GM19468 (cell line): Measurements from ENCODE around the gene LGR5.

ENCODE experiments used
- ATAC-seq: cut with Tn5 transposase; IDR thresholded peaks from one replicate; pipeline ENCODE4 v1.9.1; 2021; ENCODE audit warnings: mild to moderate bottlenecking, moderate library complexity, moderate number of reproducible peaks; ENCODE audit not compliant: unreplicated experiment; ENCODE audit errors: extremely low read depth

The LGR5 gene

DNA sequence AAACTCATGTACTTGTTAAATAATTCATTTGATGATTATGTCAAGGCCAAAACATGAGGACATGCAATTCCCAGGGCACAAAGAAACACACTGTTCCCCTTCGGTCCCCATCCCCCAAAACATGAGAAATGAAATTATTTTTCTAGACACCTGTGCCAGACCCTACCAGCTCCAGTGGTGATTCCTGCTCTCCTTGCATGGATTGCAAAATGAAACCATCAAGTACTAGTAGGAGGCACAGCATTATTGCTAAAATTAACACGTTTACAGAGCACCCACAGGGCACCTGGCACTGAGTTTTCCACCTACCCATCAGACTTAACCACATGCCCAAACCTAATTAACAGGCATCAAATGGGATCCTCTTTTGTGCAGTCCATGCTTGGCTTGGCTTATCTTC is 147.4 kb downstream of the LGR5 start:
- no peak for ATAC-seq

DNA sequence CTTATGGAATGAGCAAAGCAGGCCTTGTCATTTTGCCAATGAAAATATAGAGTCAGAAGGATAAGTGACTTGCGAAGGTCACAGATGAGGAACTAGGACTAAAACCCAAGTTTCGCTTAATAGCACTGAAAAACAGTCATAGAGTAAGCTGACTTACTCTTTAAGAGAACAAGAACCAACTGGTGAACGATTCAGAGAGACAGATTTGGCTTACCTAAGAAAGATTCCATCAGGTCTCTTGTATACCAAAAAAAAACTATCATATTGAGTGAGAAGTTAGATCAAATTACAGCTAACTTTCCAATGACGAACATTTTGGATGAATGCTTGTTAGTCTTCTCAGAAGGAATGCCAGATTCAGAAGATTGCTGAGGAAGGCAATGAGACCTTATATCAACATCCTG is 149.9 kb downstream of the LGR5 start:
- ATAC-seq = no peak

DNA sequence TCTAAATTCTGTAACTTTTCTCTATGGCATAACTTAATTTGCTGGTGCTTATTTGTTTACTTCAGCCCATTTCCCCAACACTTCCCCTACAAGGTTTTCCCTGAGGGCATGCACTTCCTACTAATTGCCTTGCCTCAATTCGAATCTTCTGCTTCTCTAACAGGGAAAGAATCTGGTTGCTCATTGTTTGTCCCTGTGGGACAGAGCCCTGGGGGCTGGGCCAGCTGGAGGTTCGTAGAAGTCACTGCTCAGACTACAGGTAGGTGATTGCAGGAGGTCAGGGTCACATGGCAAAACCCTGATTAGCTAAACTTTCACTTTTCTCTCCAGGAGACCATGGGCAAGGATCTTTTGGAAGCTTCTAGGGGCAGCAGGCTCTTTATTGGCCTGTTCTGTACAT is 152.0 kb downstream of the LGR5 start:
- ATAC-seq = no peak

DNA sequence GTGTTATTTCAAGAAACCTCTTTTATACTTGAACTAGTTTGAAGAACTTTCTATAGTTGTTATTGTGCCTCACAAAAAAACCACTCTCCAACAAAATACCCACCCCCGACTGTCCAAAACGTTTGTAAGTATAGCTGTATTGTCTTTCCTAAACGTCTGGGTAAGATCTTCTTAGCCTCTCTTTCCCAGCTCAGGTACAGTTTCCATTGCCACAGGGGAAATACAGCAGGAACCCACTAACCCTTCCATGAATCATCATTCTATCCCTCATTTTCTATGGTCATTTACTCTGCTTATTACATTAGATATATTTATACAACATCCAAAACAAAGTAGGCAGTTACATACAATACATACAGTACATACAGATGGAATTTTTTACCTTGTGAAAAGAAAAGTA is 153.2 kb downstream of the LGR5 start:
- no peak for ATAC-seq

DNA sequence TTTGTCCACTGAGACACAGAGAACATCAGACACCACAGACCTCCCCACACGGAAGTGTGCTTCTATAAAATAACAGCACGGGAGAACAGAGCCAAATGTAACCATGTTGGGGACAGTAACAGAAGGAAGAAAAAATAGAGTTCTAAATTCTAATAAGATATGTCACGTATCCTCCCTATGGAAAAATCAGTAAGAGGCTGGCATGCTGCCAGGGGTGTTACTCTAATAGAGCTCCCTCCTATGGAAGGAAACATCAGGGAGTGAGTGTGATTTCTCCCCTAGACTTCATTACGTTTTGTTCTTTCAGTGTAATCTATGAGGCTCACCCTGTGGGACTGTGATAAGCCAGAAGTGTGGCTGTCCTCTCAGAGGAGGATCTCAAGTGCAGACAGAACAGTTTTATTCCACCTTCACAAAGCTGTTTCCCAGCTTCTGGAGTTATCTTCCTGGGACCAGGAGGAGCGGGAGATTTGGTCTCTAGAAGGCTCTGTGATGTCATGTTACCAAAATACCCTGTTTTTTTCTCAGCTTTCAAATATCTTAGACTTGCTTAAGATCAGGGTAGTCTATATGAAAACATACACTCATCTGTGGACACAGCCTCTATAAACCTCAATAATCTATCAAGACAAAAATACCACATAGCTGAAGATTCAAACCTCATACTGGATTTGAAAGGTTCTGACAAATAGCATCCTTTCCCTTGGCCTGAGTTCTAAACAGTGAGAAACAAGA is 154.8 kb downstream of the LGR5 start:
- no peak for ATAC-seq

DNA sequence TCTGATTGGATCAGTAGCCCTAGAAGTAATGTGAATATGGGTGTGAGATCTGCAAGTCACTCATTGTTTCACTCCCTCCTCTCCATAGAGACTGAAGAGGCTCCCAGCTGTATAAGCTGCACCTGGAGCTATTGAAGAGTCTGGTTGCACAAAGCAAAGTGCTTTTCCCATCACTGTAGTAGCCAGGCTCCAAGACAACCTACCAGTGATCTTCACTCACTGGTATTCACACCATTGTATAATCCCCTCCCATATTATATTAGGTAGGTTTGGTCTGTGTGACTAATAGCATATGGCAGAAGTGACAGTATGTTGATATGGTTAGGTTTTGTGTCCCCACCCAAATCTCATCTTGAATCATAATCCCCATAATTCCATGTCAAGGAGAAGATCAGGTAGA is 159.6 kb downstream of the LGR5 start:
- no peak for ATAC-seq

DNA sequence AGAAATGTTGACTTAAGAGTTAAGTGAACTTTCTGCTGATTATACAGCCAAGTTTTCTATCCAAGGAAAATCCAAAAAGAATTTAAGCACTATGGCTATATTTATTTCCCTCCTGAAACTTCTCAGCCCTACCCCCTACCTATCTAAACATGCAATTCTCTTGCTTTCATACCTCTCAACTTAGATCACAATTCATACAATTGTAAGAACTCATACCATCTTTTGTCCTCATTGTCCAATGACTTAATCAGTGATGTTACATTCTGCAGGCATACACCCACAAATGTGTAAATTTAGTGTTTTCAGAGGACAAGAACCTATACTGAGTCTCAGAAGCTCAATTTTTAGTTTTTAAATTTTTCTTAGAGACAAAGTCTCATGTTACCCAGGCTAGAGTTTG is 161.9 kb downstream of the LGR5 start:
- no peak for ATAC-seq

DNA sequence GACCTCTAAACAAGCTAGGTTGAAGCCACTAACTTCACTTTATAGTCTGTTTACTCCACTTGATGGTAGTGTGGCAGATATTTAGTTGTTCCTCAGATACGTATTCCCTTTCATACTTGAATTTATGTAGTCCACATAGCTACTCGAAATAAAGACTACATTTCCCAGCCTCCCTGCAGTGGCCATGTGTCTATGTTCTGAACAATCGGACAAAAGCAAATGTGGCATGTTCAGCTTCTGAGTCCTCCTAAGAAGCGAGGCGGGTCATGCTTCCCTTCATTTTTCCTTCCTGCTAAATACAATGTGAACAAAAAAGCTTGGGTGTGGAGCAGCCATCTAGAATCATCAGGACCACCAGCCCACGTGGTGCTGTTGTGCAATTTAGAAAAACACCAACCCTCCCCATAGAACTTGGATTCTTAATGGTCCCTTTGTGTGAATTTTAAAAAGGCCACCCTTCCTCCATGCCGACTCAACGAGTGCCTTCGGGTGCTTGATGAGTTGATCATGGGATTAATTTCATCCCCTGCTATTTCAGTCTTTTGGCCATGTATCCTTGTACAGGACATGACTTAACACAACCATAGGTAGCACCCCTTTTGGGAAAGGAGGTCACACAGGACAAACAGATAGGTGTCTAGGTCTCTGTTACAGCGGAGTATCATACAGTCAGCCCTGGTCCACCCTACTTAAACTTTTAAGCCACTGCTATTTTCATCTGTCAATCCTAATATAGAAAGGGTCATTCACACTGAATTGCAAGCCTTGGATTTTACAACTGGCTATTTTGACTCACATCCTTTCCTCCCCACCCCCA is 163.4 kb downstream of the LGR5 start:
- no peak for ATAC-seq

DNA sequence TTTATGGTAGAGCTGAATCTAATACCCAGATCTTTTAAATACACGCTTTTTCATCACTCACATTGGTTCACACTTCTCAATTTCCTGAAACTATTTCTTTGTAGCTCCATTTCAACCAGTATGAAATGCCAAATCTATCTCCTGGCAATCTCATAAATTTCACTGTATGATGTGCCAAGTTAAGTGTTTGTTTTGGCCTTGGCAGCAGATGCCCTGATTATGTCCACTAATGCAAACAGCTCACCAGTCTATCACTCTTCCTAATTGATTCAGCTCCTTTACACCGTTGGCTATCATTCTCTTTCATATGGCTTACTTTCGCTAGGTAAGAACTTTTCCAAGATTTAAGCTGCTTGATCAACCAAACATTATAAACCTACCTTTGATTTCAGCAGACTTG is 165.4 kb downstream of the LGR5 start:
- ATAC-seq = no peak

DNA sequence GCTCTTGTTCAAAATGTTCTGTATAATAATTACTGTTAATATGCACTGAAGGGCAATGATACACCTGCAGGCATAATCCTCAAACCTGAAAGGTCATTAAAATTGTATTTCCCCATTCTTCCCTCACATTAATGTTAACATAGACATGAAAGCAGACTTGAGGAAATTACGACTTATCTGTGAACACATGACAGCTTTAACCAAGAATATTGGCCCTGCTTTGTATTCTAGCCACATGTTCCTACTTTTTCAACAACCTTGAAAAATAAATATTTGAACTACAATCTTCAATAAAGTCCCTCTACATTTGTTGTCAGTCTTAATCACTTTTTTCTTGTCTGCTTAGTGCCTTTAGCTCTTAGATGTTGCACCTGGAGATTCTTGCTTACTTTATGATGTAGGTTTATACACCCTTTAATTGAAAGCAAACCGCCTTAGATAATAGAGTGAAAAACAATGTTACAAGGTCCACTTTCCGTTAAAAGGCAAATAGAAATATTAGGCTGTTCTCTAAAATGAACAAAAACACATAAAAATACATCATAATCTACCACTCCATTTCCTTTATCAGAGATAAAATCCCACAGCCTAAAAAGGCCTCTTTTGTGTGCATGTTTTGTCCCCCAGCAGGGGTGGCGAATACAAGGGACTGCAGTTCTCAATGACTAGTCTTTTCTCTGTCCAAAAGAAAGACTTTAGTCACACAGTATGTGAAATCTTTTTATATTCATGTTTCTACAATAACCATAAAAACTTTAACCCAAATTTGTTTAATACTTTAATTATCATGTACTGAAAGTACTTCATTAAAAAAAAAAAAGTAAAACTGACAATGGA is 168.1 kb downstream of the LGR5 start:
- no peak for ATAC-seq

DNA sequence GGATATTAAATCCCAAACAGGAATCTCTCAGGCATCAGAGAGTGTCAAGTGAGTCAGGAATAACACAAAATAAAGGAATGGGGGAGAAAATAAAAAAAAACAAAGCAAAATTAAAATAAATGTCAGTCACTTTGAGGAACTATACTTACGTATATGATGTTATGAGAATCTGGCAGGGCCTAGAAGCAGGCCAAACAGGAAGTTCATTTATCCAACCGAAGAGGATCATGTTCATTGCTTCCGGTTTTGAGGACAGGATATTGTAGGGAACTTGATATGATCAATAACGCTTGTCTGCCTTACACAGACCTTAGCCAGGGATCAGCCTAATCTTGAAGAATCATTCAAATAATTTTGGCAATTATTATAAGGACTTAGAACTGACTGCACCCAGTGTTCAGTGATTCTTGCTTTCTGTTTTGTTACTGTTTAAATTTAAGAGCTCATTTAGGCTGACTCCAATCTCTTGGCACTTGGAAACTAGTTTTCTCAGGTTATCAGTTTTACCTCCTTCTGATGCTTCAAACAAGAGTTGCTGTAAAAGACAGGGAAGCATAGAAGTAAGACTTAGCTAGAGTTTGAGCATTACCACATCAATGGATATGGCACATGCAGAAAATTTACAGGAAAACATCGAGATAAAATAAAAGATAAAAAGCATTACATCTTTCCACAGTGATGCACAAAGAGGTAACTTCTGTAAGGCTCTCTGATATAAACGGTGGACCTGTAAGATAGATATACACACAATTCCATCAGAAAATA is 170.6 kb downstream of the LGR5 start:
- no peak for ATAC-seq

DNA sequence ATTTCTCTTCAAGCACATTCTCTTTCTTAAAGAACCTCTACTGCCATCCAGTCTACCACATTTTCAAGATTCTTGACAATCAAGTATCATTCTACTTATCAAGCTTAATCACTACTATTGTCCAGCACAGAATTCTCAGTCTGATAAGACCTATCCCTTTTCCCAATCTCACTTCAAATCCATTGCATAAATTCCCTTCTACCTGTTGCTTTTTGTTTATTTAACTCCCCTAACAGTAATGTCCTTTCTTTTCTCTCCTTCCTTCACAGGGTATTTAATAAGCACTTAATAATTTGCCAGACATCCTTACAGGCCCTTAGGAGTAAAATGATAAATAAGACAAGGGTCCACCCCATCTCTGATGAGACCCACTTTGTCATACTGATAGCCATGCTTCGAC is 182.3 kb downstream of the LGR5 start:
- ATAC-seq = no peak

DNA sequence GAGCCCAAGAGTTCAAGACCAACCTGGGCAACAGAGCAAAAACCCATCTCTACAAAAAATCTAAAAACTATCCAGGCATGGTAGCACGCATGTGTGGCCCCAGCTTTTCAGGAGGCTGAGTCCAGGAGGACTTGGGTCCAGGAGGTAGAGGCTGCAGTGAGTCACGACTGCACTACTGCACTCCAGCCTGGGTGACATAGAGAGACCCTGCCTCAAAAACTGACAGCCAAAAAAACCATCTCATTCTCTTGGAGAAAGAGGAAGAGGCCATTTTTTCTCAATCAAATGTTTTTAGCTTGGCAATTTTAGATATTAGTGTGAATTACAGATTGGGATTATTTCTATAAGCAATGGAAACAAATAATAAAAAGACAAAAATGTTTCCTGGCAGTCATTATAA is 185.9 kb downstream of the LGR5 start:
- ATAC-seq = no peak

DNA sequence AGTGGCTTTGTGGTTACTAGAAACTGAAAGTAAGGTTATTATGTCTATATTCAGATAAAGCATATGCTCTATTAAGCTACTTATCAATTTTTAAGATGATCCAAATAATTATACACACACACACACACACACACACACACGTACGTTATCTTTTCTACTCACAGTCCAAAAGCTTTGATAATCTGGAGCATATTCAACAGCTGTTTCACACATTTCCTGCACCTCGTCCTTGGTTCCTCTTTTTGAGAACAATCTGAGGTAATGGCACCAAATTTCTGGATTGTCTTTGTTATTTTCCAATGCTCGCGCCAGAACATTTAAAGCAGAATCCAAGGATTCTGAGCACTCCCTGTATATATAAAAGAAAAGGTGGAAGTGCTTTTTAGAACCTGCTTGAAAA is 186.5 kb downstream of the LGR5 start:
- ATAC-seq = no peak

DNA sequence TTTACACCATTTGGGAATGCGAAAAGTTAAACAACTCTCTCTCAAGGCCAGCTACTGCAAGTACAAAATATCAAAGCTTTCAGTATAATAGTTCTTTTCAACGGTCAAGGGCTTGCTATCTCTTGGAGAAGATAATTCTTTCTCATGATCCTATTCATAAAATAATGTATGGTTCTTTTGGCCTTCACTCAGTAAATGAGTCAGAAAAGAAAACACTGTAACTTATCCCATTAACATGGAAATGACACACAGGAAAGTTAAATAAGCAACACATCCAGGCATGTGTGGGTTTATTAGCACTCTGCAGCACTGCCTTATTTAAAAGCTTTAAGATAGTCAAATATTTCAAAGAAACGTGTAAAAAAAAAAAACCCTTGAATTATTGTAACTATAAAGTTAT is 187.2 kb downstream of the LGR5 start:
- ATAC-seq = no peak

DNA sequence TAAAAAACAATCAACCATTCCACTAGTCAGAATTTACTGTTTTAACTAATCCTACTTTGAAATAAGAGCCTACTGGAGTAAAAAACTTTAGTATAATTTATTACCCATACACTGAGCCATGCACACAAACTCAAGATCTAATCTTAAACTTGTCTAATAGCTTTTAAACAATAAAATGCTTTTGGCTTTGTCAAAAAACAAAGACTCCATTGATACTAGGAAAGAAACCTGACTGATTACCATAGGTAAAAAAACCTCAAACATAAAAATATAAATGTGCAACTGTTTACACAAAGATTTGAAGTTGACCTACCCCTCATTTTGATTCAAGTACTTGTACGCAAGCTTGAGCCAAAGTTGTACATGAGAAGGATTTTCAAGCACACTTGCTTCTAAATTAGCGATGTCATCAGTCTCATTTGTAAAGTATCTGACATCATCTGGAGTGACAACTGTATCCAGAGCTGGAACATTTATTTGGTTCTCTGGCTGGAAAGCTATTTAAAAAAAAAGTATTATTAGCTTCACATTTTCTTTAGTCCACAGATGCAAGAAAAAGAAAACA is 187.9 kb downstream of the LGR5 start:
- no peak for ATAC-seq
